CD4-positive, alpha-beta T cell (primary cell): ENCODE data around the gene MTMR4. TPM values are rescaled to one million over a fixed set of nuclear protein-coding genes. Genes with fewer than 3 reads are reported as not detected.

ENCODE experiments used
- ATAC-seq: fragments of 200-7000 bp; cut with Tn5 transposase; one replicate; pipeline ENCODE4 v1.10.0; 2022; ENCODE audit warnings: mild to moderate bottlenecking; ENCODE audit not compliant: poor library complexity
- CTCF ChIA-PET: fragments of 350-600 bp; sonication (Branson Sonifier 250); formaldehyde crosslinking; loops from one replicate; lab custom pipeline; 2021; ENCODE audit warnings: antibody characterized with exemption, inconsistent platforms; lab: Charles Lee
- POLR2A ChIA-PET: fragments of 350-600 bp; sonication (Branson Sonifier 250); formaldehyde crosslinking; loops from one replicate; lab custom pipeline; 2021; ENCODE audit warnings: antibody characterized with exemption, inconsistent platforms; lab: Charles Lee
- DNase-seq, 14 experiments: peaks; one replicate each; pipeline ENCODE4 v3.0.0-alpha.2; 2013 to 2020; ENCODE audit warnings: mixed read lengths in 2 of 14
- H3K27ac ChIP-seq, 2 donors: one replicate each; pipeline versions ENCODE4 v1.5.1 to v1.7.0; 2013; ENCODE audit warnings: low read length in 2 of 2, low read depth in 1 of 2, mild to moderate bottlenecking in 1 of 2
- H3K27me3 ChIP-seq, 2 experiments: 1 replicate in 1 of 2; 2 replicates in 1 of 2; pipeline versions ENCODE4 v1.6.1 to v1.7.0; 2013; ENCODE audit warnings: low read length in 2 of 2, control low read depth in 1 of 2, mild to moderate bottlenecking in 1 of 2, moderate library complexity in 1 of 2; ENCODE audit not compliant: insufficient read depth in 2 of 2, control insufficient read depth in 1 of 2
- H3K36me3 ChIP-seq: one replicate; pipeline ENCODE4 v1.6.1; 2013; ENCODE audit warnings: low read length, control low read depth; ENCODE audit not compliant: insufficient read depth
- H3K4me1 ChIP-seq: one replicate; pipeline ENCODE4 v1.6.1; 2013; ENCODE audit warnings: low read length, control low read depth; ENCODE audit not compliant: insufficient read depth
- H3K4me3 ChIP-seq: one replicate; pipeline ENCODE4 v1.5.1; 2013; ENCODE audit warnings: mild to moderate bottlenecking, low read length, moderate library complexity
- H3K9me3 ChIP-seq, 2 experiments: 1 replicate in 1 of 2; 2 replicates in 1 of 2; pipeline versions ENCODE4 v1.6.1 to v1.7.0; 2013; ENCODE audit warnings: low read length in 2 of 2, mild to moderate bottlenecking in 2 of 2, control low read depth in 1 of 2, moderate library complexity in 1 of 2; ENCODE audit not compliant: control insufficient read depth in 1 of 2, insufficient read depth in 1 of 2
- H3K27ac Mint-ChIP-seq: one replicate; pipeline ENCODE4 v1.8.0; 2020; ENCODE audit warnings: mixed read lengths
- H3K27me3 Mint-ChIP-seq: one replicate; pipeline ENCODE4 v1.8.0; 2021; ENCODE audit warnings: mixed read lengths
- H3K36me3 Mint-ChIP-seq: one replicate; pipeline ENCODE4 v1.8.0; 2021; ENCODE audit warnings: low read depth, mixed read lengths
- H3K4me1 Mint-ChIP-seq: one replicate; pipeline ENCODE4 v1.8.0; 2021; ENCODE audit warnings: low read depth, mixed read lengths
- H3K4me3 Mint-ChIP-seq: one replicate; pipeline ENCODE4 v1.8.0; 2020; ENCODE audit warnings: mild to moderate bottlenecking, mixed read lengths
- H3K9me3 Mint-ChIP-seq: one replicate; pipeline ENCODE4 v1.8.0; 2020; ENCODE audit warnings: mixed read lengths
- CTCF ChIP-seq: fragments of 200-600 bp; IDR thresholded peaks from one replicate; pipeline ENCODE4 v1.8.0; 2022; ENCODE audit warnings: antibody characterized with exemption, mild to moderate bottlenecking
- intact Hi-C, 2 experiments: fragments of 100-400 bp; cut with DNase I in 1 of 2; cut with micrococcal nuclease in 1 of 2; formaldehyde crosslinking; loops; one replicate each; pipeline versions ENCODE4 v1.15.1 to v1.9.0; 2023 to 2025; cut with DNase I, micrococcal nuclease
- total RNA-seq, 174 experiments: library from RNA in 2 of 174; stranded (reverse) in 2 of 174; gene quantifications; one replicate each; pipeline ENCODE4 v1.2.3 and lab custom pipeline; 2021 to 2026

MTMR4 gene
- total RNA-seq, 2 experiments from 2014 or later: 28.8 to 30.0 TPM

GRCh38 chr17:58528443-58528842 is 14.0 kb upstream of the MTMR4 start:
- TF ChIP-seq CTCF: no peak
- POLR2A ChIA-PET: no interaction called here
- Mint-ChIP-seq H3K9me3 (no peaks in the 10 kb centered on the region), H3K27ac (no peak overlapping the region), H3K27me3 (peaks cover 21% of the 10 kb centered on the region), H3K4me1 (no peaks in the 10 kb centered on the region), H3K36me3 (no peaks in the 10 kb centered on the region), H3K4me3 (no peak overlapping the region)
- CTCF ChIA-PET: no interaction called here
- Histone ChIP-seq H3K36me3 (no peaks in the 10 kb centered on the region), H3K27me3 (peaks cover 2 to 6% of the 10 kb centered on the region in 2 experiments), H3K4me3 (no peak overlapping the region), H3K4me1 (peaks cover 22% of the 10 kb centered on the region), H3K27ac (no peak overlapping the region), H3K9me3 (peaks cover 0 to 7% of the 10 kb centered on the region in 2 experiments)
- ATAC-seq (no peak), DNase-seq (no peak)
- intact Hi-C loops: no loop called here

GRCh38 chr17:58527949-58528348 is 13.5 kb upstream of the MTMR4 start:
- Mint-ChIP-seq H3K4me1 (no peaks in the 10 kb centered on the region), H3K9me3 (no peaks in the 10 kb centered on the region), H3K36me3 (no peaks in the 10 kb centered on the region), H3K27ac (no peak overlapping the region), H3K4me3 (peak overlapping the region; percentile 54), H3K27me3 (peaks cover 16% of the 10 kb centered on the region)
- no peak for DNase-seq
- Histone ChIP-seq H3K4me3 (no peak overlapping the region), H3K9me3 (peaks cover 0 to 7% of the 10 kb centered on the region in 2 experiments), H3K27ac (no peak overlapping the region), H3K36me3 (no peaks in the 10 kb centered on the region), H3K27me3 (peaks cover 2 to 6% of the 10 kb centered on the region in 2 experiments), H3K4me1 (peaks cover 22% of the 10 kb centered on the region)
- no peak for TF ChIP-seq CTCF
- intact Hi-C loops: no loop called here
- CTCF ChIA-PET: interaction anchor here (0.8 to 1.0 kb wide), 2 partner anchors 61 to 477 kb away, joined by 3 to 4 read pairs; no protein-coding TSS in a partner anchor
- no peak for ATAC-seq
- POLR2A ChIA-PET: no interaction called here

- Histone ChIP-seq H3K27me3 (peaks cover 2 to 6% of the 10 kb centered on the region in 2 experiments), H3K36me3 (no peaks in the 10 kb centered on the region), H3K4me3 (no peak overlapping the region), H3K27ac (no peak overlapping the region), H3K4me1 (peaks cover 17% of the 10 kb centered on the region), H3K9me3 (peaks cover 0 to 7% of the 10 kb centered on the region in 2 experiments)
- Mint-ChIP-seq H3K4me3 (no peak overlapping the region), H3K36me3 (no peaks in the 10 kb centered on the region), H3K27me3 (peaks cover 10% of the 10 kb centered on the region), H3K27ac (no peak overlapping the region), H3K9me3 (no peaks in the 10 kb centered on the region), H3K4me1 (no peaks in the 10 kb centered on the region)
- ChIA-PET POLR2A (no interaction called here), CTCF (interaction anchor here (0.8 to 1.0 kb wide), 2 partner anchors 62 to 477 kb away, joined by 3 to 4 read pairs; no protein-coding TSS in a partner anchor)
- ATAC-seq (no peak), DNase-seq (no peak)
- no peak for TF ChIP-seq CTCF
- intact Hi-C loops: no loop called here
Observed at GRCh38 chr17:58527306-58527705, 12.9 kb upstream of the MTMR4 start.
